Adrenal gland (tissue), 12 donors: ENCODE measurements around the gene ZYG11B. TPM values are rescaled to one million over a fixed set of nuclear protein-coding genes. Genes with fewer than 3 reads are reported as not detected.
"Not testable (repeated sequence)": the region's sequence is repeated elsewhere in the genome, so short reads cannot be mapped to it uniquely, and the experiment has no call there.

Experiments
- DNase-seq, 7 donors: peaks; one replicate each; pipeline ENCODE4 v3.0.0-alpha.2; 2019 to 2020
- H3K27ac ChIP-seq, 5 donors: fragments of 200-600 bp; sonication (generic) in 4 of 5; 1 replicate in 3 of 5; 2 replicates in 2 of 5; pipeline versions ENCODE4 v1.5.1 to v1.8.0; 2016 to 2020; ENCODE audit warnings: mild to moderate bottlenecking in 1 of 5
- H3K27me3 ChIP-seq: fragments of 200-600 bp; 2 replicates; pipeline ENCODE4 v1.8.0; 2021
- H3K36me3 ChIP-seq, 2 donors: fragments of 200-600 bp; replicated peaks in 1 of 2; 1 replicate in 1 of 2; 2 replicates in 1 of 2; pipeline versions ENCODE4 v1.5.1 to v1.8.0; 2018 to 2022
- H3K4me1 ChIP-seq, 2 donors: fragments of 200-600 bp; replicated peaks in 1 of 2; 1 replicate in 1 of 2; 2 replicates in 1 of 2; pipeline versions ENCODE4 v1.5.1 to v1.8.0; 2018 to 2021
- H3K4me3 ChIP-seq, 4 donors: fragments of 200-600 bp; sonication (generic) in 3 of 4; one replicate each; pipeline ENCODE4 v1.5.1; 2016 to 2018
- H3K9me3 ChIP-seq, 3 donors: fragments of 200-600 bp; sonication (generic) in 1 of 3; replicated peaks in 1 of 3; 1 replicate in 2 of 3; 2 replicates in 1 of 3; pipeline versions ENCODE4 v1.5.1 to v1.8.0; 2016 to 2021
- CTCF ChIP-seq, 6 experiments: fragments of 450-650 bp in 4 of 6; fragments of 200-600 bp in 2 of 6; sonication (generic) in 1 of 6; IDR thresholded peaks; 1 replicate in 5 of 6; 2 replicates in 1 of 6; pipeline versions ENCODE4 v1.5.1 to v1.8.0; 2016 to 2021; ENCODE audit warnings: antibody characterized with exemption in 6 of 6, mild to moderate bottlenecking in 2 of 6, moderate library complexity in 1 of 6
- POLR2A ChIP-seq, 2 donors: fragments of 450-650 bp; IDR thresholded peaks; one replicate each; pipeline ENCODE4 v1.6.1; 2017; ENCODE audit warnings: antibody characterized with exemption in 2 of 2, mild to moderate bottlenecking in 2 of 2, moderate library complexity in 1 of 2
- WGBS, 4 donors: extraction: QIAGEN DNeasy Blood & Tissue Kit in 2 of 4; methylation state at CpG; one replicate each; pipeline versions ENCODE4 v1.1.5 to v1.1.7; 2013 to 2017; 5-methylcytosine and 5-hydroxymethylcytosine counted together
- intact Hi-C, 2 donors: fragments of 100-400 bp; cut with DNase I; formaldehyde crosslinking; loops; one replicate each; pipeline versions ENCODE4 v1.14.1 to v1.15.0; 2022 to 2023
- polyA plus RNA-seq, 3 donors: library from polyadenylated mRNA; stranded (reverse); fragments of 200-250 nt in 2 of 3; fragments of 350-450 nt in 1 of 3; fragmentation: Illumina TruSeq in 1 of 3; extraction: RNeasy Lipid Tissue Mini Kit (QIAGEN cat#74804) in 1 of 3; gene quantifications; one replicate each; pipeline ENCODE4 v1.2.3, GENCODE V29; 2013 to 2014
- total RNA-seq, 9 donors: library from RNA; depleted of rRNA in 4 of 9; stranded (reverse); fragments of >200 nt in 4 of 9; fragments of 120-200 nt in 1 of 9; fragmentation: NEBNext Ultra II Directional in 1 of 9; extraction: Animal tissue kit (Norgen Biotek cat#: 25700) in 1 of 9; gene quantifications; one replicate each; pipeline versions ENCODE4 v1.1.0 to v1.2.4, GENCODE V29; 2013 to 2023
- donor health status: healthy with polysubstance abuse.
- donor health status: Bipolar disorder and iron deficiency.
- donor health status: DM: yes; HTN: yes; CAD: no.
- donor health status: DM: no; HTN: no; CAD: no.
- donor health status: DM: no; HTN: no; CAD: no.
- donor health status: DM: yes; HTN: yes; CAD: no.

The ZYG11B gene
- total and polyA plus RNA-seq, 12 donors = 4.5 to 63.5 (median 38.8) TPM

- Histone ChIP-seq H3K9me3 (no peaks in the 10 kb centered on the region), H3K4me3 (no peak overlapping the region), H3K4me1 (no peaks in the 10 kb centered on the region), H3K27me3 (no peaks in the 10 kb centered on the region), H3K36me3 (no peaks in the 10 kb centered on the region), H3K27ac (no peak overlapping the region)
- intact Hi-C loops = no loop called here
- DNase-seq = no peak
- TF ChIP-seq CTCF (IDR thresholded peaks at IDR 0.05) (no peak), POLR2A (IDR thresholded peaks at IDR 0.05) (no peak)
- 84 to 95% (median 89%) methylated on average over 4 of the region's 4 CpGs for WGBS, 4 donors
Observed at GRCh38 chr1:52713590-52713989, 12.7 kb upstream of the ZYG11B start.

- WGBS, 4 donors = 93 to 98% (median 95%) methylated on average over 6 of the region's 6 CpGs
- H3K9me3 ChIP-seq, H3K27me3 ChIP-seq, DNase-seq, H3K36me3 ChIP-seq, H3K27ac ChIP-seq, intact Hi-C loops, H3K4me1 ChIP-seq, H3K4me3 ChIP-seq: not testable (repeated sequence)
Observed at GRCh38 chr1:52715296-52715695, 11.0 kb upstream of the ZYG11B start.

GRCh38 chr1:52723260-52723659, 3.0 kb upstream of the ZYG11B start:
- no peaks in the 10 kb centered on the region for H3K36me3 ChIP-seq
- intact Hi-C loops = no loop called here
- WGBS, 4 donors = 60 to 66% (median 65%) methylated on average over 4 of the region's 4 CpGs
- DNase-seq = peak in 2 of 7 donors; percentile 5 to 9
- H3K27ac ChIP-seq = no peak overlapping the region
- H3K4me1 ChIP-seq = peaks cover 0 to 16% of the 10 kb centered on the region in 2 donors
- H3K9me3 ChIP-seq = no peaks in the 10 kb centered on the region
- H3K27me3 ChIP-seq = no peaks in the 10 kb centered on the region
- no peak overlapping the region for H3K4me3 ChIP-seq
- no peak for TF ChIP-seq POLR2A (IDR thresholded peaks at IDR 0.05)
- TF ChIP-seq CTCF (IDR thresholded peaks at IDR 0.05) = no peak

- no peaks in the 10 kb centered on the region for H3K36me3 ChIP-seq
- no peak for DNase-seq
- H3K27ac ChIP-seq = peak overlapping the region in 2 of 5 donors; percentile 95
- H3K27me3 ChIP-seq = no peaks in the 10 kb centered on the region
- H3K9me3 ChIP-seq = no peaks in the 10 kb centered on the region
- peaks cover 9 to 27% of the 10 kb centered on the region in 2 donors for H3K4me1 ChIP-seq
- peak overlapping the region in 2 of 4 donors; percentile 74 to 83 for H3K4me3 ChIP-seq
- no peak for TF ChIP-seq CTCF (IDR thresholded peaks at IDR 0.05)
- TF ChIP-seq POLR2A (IDR thresholded peaks at IDR 0.05) = no peak
- intact Hi-C loops = no loop called here
- 5 to 13% (median 11%) methylated on average over 6 of the region's 6 CpGs for WGBS, 4 donors
Observed at GRCh38 chr1:52725903-52726264, 369 bp upstream of the ZYG11B start.

- no peaks in the 10 kb centered on the region for H3K9me3 ChIP-seq
- no peak for TF ChIP-seq POLR2A (IDR thresholded peaks at IDR 0.05)
- TF ChIP-seq CTCF (IDR thresholded peaks at IDR 0.05) = no peak
- H3K36me3 ChIP-seq = no peaks in the 10 kb centered on the region
- peaks cover 10 to 27% of the 10 kb centered on the region in 2 donors for H3K4me1 ChIP-seq
- intact Hi-C loops = no loop called here
- 0 to 1% (median 1%) methylated on average over 14 of the region's 14 CpGs for WGBS, 4 donors
- peak overlapping the region; percentile 64 to 96 (median 78) for H3K4me3 ChIP-seq
- H3K27me3 ChIP-seq = no peaks in the 10 kb centered on the region
- peak in 1 of 7 donors; percentile 51 for DNase-seq
- peak overlapping the region; percentile 31 to 95 (median 89) for H3K27ac ChIP-seq
Observed at GRCh38 chr1:52727114-52727586, 897 bp downstream of the ZYG11B start.
